ENCODE data around the gene HSDL2.
A peak's percentile ranks its signal among the peaks of the same experiment; 100 is the strongest.
"Not testable (repeated sequence)": the region's sequence is repeated elsewhere in the genome, so short reads cannot be mapped to it uniquely, and the experiment has no call there.

HSDL2 gene

DNA sequence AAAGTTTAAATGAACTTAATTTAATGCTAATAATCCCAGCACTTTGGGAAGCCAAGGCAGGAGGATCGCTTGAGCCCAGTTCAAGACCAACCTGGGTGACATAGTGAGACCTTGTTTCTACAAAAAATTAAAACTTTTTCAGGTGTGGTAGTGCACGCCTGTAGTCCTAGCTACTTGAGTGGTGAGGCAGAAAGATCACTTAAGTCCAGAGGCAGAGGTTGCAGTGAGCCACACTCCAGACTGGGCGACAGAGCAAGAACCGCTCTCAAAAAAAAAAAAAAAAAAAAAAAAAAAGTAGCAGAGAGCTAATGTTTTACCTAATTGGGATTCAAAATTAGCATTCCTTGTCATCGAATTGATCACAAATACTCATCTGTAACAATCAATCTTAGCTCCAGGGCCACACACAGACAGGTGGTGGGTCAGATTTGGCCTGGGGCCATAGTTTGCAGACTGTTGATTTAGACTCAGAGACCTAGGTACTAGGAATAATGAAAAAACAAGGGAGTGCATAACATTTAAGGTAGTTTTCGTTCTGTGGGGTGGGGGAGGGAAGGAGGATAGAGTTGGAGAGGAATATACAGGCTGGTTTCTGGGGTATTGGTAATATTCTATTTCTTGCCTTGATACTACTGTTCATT is 21.4 kb downstream of the HSDL2 start:
- no peak for DNase-seq

DNA sequence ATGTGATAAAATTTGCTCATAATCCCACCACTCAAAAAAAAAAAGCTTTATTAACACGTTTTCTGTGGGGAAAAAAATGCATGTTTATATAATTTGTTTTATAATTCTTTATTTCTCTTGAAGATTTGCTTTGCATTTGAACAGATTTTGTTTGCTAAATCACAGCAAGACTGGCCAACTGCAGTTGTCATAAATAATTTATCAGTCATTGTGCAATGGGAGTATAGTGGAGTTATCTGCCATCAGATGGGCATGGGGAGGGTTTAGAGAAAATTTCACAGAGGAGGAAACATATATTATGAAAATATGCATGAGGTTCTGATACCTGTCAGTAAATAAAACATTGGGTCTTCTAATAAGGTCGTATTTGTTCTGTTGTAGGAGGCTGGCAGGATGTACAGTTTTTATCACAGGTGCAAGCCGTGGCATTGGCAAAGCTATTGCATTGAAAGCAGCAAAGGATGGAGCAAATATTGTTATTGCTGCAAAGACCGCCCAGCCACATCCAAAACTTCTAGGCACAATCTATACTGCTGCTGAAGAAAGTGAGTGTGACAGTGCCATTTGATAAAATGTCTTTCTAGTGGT is 23.8 kb downstream of the HSDL2 start:
- no peak for DNase-seq

GRCh38 chr9:112404508-112404932 is 24.6 kb downstream of the HSDL2 start:
- no peak for DNase-seq

DNA sequence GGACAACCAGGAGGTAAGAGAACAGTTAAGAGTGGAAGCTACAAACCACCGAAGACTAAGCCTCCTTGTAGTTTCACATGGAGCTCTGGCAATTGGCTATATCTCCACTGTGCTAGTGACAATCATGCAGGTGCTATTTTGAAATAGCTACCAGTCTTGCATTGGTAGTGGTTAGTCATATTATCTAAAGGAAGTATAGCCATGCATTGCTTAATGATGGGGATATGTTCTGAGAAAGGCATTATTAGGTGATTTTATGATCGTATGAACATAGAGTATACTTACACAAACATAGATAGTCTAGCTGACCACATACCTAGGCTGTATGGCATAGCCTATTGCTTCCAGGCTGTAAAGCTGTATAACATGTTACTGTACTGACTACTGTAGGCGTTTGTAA is 28.4 kb downstream of the HSDL2 start:
- DNase-seq, result no peak

- no peak for DNase-seq
Measured at GRCh38 chr9:112408819-112409218, 28.9 kb downstream of the HSDL2 start.

DNA sequence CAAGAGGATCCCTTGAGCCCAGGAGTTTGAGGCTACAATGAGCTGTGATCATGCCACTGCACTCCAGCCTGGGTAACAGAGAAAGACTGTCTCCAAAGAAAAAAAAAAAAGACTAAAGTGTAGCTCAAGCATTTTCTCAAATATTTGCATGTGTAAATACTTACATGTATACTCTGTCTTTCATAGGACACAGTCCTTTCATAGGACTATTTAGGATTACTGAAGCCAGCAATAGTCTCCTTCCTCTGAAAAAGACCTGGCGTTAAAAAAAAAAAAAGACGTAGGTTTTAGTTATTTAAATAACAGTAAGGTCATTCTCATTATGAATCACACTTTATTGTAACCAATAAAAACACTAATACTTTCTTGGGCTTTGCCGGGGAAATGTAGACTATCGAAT is 29.9 kb downstream of the HSDL2 start:
- no peak for DNase-seq

DNA sequence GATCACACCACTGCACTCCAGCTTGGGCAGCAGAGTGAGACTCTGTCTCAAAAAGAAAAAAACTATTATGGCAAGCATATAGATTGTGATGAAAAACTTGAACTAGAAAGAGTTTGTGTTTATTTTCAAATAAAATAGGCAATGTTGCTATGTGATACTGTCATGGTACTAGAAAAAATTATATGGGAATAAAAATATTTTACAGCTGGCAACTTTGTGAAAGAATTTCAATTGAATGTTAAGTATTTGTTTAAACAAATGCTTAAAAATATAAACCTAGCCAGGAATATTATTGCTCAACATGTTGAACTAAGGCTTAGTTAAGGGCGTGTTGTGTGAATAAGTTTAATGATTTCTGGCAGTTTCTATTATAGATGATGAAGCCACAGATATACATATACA is 31.7 kb downstream of the HSDL2 start:
- no peak for DNase-seq

DNA sequence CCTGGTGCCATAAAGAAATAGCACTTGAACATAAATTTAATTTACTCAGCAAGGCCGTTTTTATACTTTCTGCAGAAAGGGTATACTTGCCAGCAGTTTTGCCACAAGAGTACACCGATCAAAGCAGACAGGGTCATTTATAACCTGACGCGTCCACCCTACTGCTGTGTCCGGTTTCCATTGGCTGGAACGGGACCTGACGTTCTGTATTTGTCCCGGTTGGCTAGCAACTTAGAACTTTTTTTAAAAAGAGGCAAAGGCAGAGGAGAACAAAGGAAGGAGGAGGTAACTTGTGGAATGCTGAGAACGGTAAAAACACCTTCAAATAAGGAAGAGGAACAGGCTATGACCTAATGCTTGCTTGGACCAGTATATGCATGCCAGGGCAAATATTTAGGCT is 33.8 kb downstream of the HSDL2 start:
- DNase-seq, result not testable (repeated sequence)

DNA sequence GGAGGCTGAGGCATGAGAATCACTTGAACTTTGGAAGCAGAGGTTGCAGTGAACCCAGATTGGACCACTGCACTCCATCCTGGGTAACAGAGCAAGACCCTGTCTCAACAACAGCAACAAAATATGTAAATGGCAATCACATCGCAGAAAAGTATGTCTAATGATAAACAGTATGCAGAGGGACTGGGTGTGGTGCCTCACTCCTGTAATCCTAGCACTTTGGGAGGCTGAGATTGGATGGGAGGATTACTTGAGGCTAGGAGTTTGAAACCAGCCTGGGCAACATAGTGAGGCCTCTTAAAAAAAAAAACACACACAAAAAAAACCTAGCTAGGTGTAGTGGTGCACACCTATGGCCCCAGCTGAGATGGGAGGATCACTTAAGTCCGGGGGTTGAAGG is 40.3 kb downstream of the HSDL2 start:
- DNase-seq, result no peak

GRCh38 chr9:112421771-112422222 is 41.9 kb downstream of the HSDL2 start:
- no peak for DNase-seq

DNA sequence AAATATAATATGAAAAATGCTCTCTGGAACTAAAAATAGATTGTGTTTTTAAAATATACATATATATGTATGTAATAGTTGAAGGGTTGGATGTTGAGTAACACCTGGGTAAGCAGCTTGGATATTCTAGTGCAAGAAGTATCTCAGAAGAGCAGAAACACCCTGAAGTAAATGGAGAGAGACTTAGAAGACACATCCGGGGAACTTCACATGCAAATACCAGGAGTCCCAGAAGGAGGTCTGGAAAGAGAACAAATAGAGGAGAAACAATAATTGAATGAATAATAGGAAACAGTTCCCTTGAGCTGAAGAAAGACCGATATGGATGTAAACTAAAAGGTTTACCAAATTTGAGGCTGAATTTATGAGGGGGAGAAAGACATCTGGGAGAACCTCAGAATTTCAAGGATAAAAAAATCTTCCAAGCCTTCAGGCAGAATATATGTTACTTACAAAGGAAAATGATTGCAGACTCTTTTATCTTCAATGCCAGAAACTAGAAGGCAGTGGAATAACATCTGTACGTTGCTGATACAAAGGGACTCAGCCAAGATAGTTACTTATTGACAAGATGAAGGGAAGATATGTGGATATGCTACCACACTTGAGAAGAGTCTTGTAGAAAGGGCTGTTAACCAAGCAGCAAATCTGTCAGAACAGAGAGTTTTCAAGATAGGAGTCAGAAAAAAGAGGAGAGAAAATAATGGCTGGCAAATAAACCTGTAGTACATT is 42.7 kb downstream of the HSDL2 start:
- DNase-seq, result no peak

DNA sequence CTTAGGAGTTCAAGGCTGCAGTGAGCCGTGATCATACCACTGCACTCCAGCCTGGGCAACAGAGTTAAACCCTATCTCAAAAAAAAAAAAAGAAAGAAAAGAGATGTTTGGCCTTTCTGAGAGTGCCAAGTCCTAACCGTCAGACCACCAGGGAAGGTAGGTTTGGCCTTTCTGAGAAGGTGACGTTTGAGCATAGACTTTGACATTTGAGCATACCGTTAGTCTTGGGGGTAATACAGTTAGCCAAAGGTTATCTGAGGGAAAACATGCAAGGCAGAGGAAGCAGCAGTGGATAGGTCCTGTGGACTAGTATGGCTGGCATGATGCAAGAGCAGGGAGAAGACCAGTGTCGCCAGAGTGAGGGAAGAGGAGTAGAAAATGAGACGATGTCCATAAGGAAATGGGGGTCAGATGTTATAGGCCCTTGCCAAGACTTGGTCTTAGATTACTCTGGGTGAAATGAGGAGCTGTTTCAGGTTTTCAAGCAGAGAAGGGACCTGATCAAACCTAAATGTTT is 50.2 kb downstream of the HSDL2 start:
- DNase-seq, result no peak

GRCh38 chr9:112433499-112434392 is 53.8 kb downstream of the HSDL2 start:
- DNase-seq, result no peak

DNA sequence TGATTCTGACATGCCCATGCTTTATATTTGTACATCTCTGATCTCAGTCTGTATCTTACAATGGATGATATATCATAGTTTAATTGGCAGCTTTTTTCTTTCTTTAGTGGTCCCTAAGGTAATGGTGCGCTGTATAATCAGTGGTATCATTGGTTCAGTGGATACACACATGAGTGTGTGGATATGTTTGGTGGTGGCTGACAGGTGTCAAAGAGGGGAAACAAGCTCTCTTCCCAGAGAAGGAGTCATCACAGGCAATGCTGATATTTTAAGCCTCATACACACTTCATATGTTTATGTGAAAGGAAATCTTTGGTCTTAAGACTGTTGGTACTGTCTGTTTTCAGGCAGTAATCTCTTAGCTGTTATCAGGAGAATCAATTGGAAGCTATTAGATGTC is 54.6 kb downstream of the HSDL2 start:
- no peak for DNase-seq

GRCh38 chr9:112437406-112437805 is 57.5 kb downstream of the HSDL2 start:
- no peak for DNase-seq

DNA sequence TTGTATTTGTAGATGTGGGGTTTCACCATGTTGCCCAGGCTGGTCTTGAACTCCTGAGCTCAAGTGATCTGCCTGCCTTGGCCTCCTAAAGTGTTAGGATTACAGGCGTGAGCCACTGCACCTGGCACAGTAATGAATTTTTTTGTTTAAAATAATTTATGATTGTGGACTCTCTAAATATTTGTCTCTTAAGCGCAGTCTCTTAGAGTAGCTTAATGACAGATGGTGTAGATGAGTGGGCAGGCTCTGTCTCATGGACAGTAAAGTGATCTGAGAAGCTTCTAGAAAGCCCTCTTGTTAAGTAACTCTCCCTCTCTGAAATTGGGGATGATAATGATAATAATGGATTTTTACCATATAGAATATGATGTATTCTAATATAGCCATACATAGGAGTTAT is 59.3 kb downstream of the HSDL2 start:
- peak; percentile 39 for DNase-seq

DNA sequence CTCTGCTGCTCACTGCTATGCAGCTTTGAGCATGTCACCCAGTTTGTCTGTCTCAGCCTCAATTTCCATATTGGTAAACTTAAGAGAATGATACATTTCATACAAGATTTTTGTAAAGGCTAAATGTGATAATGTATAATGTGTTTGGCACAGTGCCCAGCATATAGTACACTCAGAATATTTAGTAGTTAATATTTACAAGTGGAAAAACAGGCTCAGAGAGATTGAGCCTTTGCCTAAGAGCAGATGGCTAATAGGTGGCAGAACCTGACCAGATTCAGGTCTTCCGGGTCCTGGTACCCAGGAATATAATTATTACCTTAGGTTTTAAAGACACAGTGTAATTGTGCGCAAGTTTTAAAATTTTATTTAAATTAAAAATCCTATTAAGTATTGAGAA is 59.9 kb downstream of the HSDL2 start:
- no peak for DNase-seq

GRCh38 chr9:112443200-112443599 is 63.3 kb downstream of the HSDL2 start:
- DNase-seq, result no peak

DNA sequence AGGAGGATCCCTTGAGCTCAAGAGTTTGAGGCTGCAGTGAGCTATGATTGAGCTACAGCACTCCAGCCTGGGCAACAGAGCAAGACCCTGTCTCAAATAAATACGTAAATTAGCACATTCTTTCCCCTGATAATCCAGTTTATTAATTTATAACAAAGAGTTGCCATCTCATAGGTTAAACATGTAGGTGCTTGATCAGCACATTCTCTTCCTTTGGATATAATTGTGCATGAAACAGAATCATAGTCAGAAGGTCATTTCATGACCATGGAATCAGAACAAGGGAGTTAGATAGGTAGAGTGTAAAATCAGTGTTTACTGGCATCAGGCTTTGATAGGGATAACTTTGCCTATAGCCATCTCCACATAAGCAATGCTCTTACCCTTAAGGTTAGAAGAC is 63.7 kb downstream of the HSDL2 start:
- no peak for DNase-seq

DNA sequence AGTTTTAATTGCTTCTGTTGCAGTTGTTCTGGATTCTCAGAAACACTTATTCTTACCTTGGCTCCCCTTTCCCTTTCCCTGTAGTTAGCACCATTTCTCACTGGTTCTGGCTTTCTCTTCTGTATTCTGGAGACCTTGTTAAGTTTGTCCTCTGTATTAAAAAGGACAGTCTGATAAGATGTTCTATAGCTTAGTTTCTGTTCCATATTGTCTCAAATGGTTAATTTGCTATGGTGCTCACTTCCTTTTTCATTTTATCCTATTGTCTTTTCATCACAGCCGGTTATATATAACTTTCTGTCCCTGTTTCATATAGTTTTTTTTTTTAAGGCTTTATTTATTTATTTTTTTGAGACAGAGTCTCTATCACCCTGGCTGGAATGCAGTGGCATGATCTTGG is 65.3 kb downstream of the HSDL2 start:
- DNase-seq, result no peak

- no peak for DNase-seq
Measured at GRCh38 chr9:112446080-112446479, 66.2 kb downstream of the HSDL2 start.

- DNase-seq, result no peak
Measured at GRCh38 chr9:112446526-112446925, 66.6 kb downstream of the HSDL2 start.

GRCh38 chr9:112447283-112447761 is 67.4 kb downstream of the HSDL2 start:
- DNase-seq, result no peak

Measured in NCI-H2029 treated with DMSO at 0.1 percent for 48 hours (cell line).